Ecto neural progenitor cell (in vitro differentiated cells): Measurements from ENCODE around the gene IL7R.
"Not testable (repeated sequence)": the region's sequence is repeated elsewhere in the genome, so short reads cannot be mapped to it uniquely, and the experiment has no call there.

ENCODE experiments used
- DNase-seq: peaks from one replicate; pipeline ENCODE4 v3.0.0-alpha.2; 2018; ENCODE audit warnings: low spot score

IL7R gene

DNA sequence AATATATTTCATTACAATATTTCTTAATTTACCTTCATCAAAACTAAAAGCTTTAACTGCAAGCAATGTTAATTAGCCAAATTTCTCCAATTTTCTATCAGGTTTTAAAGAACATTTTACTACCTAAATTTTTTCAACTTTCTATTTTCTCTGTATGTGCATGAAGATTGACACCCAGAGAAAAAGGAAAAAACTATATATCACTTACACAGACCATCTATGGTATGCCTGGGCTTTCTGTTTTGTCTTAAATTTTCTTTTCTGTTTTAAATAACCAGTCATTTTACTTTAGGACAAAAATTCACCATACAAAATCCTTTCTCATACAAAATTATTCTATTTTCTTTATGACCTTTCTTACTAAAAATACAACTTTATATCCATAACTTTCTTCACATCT is 13.8 kb upstream of the IL7R start:
- no peak for DNase-seq

DNA sequence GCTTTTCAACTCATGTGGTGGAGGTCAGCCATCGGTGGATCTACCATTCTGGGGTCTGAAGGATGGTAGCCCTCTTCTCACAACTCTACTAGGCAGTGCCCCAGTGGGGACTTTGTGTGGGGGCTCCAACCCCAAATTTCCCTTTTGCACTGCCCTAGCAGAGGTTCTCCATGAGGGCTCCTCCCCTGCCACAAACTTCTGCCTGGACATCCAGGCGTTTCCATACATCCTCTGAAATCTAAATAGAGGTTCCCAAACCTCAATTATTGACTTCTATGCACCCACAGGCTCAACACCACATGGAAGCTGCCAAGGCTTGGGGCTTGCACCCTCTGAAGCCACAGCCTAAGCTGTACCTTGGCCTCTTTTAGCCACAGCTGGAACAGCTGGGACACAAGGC is 11.2 kb upstream of the IL7R start:
- not testable (repeated sequence) for DNase-seq

GRCh38 chr5:35847491-35847890 is 9.2 kb upstream of the IL7R start:
- DNase-seq: no peak

DNA sequence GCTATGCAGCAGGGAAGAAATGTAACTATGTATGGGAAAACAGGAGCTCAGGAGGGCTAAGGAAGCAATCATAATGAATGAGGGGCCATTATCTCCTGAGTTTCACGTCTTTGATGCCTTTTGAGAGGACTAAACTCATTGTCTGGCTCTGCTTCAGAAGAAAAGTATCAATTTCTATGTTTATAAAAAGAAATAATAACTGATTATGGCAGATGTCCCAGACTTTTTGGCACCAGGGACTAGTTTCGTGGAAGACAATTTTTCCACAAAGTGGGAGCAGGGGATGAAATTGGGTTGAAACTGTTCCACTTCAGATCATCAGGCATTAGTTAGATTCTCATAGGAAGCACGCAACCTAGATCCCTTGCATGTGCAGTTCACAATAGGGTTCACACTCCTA is 8.7 kb upstream of the IL7R start:
- DNase-seq: no peak

DNA sequence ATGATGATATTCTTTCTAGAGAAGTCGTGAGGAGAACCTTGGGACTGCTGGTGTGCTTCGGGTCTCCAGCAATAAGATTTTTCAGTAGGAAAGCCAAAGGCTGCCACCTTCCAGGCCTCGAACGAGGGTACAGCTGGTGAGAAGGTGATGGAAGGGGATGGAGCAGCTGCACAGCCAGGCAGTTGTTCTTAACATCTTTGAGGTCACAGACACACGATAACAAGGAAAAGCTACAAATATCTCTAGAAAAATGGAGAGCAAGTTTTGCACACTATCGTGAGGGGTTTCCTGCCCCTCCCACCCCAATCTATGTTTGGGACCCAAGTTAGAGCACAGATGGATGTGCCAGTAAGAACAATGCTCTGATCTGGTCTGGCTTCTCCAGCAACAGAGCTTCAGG is 6.8 kb upstream of the IL7R start:
- no peak for DNase-seq

- DNase-seq: no peak
These were observed 5.6 kb upstream of the IL7R start for GRCh38 chr5:35850967-35851680.

GRCh38 chr5:35852084-35852734 is 4.5 kb upstream of the IL7R start:
- DNase-seq: no peak

DNA sequence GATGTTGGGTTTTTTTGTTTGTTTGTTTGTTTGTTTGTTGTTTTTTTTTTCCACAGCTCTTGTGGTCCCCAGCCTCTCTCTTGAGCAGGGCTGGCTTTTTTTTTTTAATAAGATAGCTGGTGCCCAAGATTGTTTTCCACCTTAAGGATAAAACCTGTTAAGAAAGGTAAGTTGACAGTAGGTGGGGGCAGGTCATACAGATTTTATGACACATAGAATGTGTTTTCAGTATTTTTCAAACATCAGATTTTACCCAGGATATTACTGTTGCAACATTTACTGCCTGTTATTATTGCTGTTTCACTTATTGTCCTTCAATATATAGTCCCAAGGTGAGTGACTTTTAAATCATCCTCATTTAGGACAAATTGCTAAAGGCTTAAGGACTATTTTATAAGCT is 3.9 kb upstream of the IL7R start:
- no peak for DNase-seq

DNA sequence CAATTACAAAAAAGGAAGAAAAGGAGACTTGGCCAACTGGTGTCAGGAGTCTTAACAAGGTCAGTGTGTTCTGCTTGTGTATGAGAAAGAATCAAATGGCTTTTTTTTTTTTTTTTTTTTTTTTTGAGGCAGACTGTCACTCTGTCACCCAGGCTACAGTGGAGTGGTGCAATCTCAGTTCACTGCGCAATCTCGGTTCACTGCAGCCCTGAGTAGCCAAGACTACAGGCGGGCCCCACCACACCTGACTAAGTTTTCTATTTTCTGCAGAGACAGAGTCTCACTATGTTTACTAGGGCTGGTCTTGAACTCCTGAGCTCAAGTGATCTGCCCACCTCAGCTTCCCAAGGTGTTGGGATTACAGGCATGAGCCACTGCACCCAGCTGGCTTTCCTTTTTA is 3.1 kb upstream of the IL7R start:
- no peak for DNase-seq

- no peak for DNase-seq
These were observed 2.4 kb upstream of the IL7R start for GRCh38 chr5:35854248-35854647.

- no peak for DNase-seq
These were observed 1.5 kb upstream of the IL7R start for GRCh38 chr5:35855187-35855586.

- DNase-seq: not testable (repeated sequence)
These were observed 416 bp upstream of the IL7R start for GRCh38 chr5:35856186-35856764.

- DNase-seq: no peak
These were observed 1.0 kb downstream of the IL7R start for GRCh38 chr5:35857606-35858205.

DNA sequence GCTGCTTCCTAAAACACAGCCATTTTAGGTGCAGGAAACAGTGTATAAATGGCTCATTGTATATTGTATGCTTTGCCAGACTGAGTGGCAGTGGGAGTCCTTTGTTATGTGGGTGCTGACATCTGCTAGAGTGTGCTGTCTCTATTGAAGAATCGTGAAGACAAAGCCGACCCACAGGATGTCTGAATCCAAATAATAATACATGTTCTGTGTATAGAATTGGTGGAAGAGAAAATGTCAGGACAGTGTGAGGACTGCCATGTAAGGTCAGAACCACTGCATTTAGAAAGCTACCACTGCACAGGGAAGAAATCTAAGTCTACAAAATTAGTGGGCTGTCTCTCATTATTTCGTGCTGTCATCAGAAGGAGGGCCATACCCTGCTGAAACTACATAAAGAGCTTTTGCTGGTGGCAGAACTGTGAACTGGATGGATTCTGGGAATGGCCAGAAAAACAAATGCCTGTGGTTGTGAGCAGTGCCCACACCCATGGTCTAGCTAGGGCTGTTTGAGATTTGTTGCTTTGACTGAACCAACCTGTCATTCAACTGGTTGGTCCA is 2.5 kb downstream of the IL7R start:
- no peak for DNase-seq

GRCh38 chr5:35860686-35861085 is 4.0 kb downstream of the IL7R start:
- no peak for DNase-seq

GRCh38 chr5:35861718-35862117 is 5.0 kb downstream of the IL7R start:
- no peak for DNase-seq

DNA sequence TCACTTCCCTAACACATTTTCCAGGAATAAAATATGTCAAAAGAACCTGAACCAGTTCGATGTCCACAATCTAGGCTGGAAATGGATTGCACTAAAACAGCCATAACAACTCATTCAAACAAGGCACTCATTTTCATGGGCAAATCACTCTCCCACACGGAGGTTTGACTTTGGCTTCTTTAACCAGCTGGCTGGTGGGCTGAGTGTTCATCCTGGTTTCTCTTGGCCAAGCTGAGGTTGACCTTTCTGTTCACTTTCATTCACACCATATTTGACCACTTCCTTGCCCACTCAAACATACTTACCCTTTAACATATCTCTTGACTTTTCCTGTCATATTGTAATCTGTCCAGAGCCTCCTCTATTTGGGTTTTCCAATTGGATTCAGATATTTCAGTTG is 5.4 kb downstream of the IL7R start:
- DNase-seq: no peak

DNA sequence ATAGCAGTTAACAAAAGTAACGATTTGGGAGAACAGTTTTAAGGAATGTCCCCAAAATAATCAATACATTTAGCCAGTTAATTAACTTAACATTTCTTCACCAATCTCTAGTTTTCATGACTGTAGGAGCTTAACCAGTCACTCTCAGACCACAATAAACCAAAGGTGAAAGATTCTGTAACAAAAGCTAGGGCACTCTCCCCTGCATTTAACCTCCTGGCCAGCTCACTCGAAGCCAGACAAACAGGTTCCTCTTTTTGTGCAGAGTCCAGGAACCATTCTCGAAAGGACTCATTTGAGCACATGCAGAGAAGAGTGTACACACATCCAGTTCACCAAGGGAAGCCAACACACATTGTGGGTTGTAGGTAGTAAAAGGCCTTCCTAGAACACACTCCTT is 6.5 kb downstream of the IL7R start:
- DNase-seq: no peak

DNA sequence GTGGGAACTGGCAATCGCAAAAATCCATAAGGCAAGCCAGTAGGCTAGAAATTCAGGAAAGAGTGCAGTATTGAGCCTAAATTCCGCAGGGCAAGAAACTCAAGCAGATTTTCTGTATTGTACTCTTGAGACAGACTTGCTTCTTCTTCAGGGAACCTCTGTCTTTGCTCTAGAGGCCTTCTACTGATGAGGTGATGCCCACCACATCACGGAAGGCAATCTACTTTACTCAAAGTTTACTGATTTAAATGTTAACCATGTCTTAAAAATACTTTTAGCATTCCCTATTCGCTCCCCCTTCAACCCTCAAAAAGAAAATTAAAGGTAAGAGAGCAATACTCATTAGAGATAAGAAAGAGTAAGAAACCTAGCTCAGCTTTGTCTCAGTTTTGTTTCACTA is 11.3 kb downstream of the IL7R start:
- no peak for DNase-seq

DNA sequence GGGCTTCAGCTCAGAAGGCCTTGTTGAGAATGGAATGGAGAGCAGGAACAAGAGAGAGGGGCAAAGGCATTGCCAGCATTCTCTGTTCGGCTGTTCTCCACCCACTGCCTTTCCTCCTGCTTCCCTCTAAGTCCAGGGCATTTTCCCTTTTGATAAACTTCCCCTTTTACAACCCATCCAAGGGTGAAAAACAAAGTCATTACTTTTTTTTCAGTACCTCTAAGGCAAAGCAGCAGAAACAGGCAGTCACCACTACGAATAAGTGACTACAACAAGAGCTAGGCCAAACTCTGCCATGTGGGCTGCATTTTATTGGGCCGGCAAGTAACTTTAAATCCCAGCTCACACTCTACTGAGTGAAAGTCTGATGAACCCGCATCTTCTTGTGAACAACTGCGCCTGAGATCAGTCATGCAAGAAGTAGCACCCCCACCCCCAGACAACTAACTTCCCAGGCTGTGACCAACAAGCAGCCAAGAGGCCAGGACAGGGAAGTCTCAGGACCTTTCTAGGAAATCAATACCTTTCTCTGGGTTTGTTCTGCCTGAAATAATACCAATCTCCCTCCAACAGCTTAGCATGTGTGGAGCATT is 13.1 kb downstream of the IL7R start:
- no peak for DNase-seq

DNA sequence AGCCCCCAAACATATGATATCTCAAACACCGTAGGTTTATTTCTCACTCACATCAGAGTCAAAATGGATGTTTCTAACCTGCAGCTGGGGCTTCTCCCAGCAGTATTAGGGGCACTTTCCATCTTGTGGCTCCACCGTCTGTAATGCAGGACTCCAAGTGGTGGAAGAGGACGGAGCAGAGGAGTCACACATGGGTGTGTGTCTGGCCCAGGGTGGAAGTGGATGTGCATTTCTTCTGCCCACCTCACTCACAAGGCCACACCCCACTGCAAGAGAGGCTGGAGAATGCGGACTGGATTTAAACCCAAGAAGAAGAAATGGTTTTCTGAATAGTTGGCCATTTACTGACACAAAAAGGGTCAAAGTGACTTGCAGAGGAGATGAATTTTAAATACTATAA is 13.9 kb downstream of the IL7R start:
- no peak for DNase-seq

- no peak for DNase-seq
These were observed 19.8 kb downstream of the IL7R start for GRCh38 chr5:35876454-35876853.

GRCh38 chr5:35876922-35877321 is 20.2 kb downstream of the IL7R start:
- no peak for DNase-seq
